ENCODE data around the gene CHKA. TPM values are rescaled to one million over a fixed set of nuclear protein-coding genes. Genes with fewer than 3 reads are reported as not detected.

CHKA gene
- total RNA-seq, 1 donor from 2014 or later = 66.2 TPM

DNA sequence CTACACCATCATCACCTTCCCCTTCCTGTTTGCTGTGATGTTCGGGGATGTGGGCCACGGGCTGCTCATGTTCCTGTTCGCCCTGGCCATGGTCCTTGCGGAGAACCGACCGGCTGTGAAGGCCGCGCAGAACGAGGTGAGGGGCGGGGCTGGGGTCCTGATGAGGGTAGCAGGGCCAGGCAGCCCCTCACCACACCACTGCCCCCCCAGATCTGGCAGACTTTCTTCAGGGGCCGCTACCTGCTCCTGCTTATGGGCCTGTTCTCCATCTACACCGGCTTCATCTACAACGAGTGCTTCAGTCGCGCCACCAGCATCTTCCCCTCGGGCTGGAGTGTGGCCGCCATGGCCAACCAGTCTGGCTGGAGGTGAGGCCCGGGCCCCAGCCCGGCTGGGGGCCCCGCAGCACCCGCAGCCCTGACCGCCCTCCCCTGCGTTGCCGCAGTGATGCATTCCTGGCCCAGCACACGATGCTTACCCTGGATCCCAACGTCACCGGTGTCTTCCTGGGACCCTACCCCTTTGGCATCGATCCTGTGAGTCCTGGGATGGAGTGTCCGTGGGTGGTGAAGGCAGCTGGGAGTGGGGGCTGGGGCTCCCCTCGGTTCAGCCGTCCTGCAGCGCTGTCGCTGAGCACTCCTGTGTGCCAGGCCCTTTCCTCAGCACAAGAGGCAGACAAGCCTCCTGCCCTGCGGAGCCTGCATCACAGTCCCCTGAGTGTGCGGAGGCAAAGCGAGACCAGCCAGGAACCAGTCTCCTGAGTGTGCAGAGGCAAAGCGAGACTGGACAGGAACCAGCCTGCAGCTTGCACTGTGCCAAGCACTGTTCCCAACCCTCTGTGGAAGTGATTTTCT, 73.5 kb downstream of the CHKA start:
- DNase-seq (ENCODE audit: low spot score) = no peak

DNA sequence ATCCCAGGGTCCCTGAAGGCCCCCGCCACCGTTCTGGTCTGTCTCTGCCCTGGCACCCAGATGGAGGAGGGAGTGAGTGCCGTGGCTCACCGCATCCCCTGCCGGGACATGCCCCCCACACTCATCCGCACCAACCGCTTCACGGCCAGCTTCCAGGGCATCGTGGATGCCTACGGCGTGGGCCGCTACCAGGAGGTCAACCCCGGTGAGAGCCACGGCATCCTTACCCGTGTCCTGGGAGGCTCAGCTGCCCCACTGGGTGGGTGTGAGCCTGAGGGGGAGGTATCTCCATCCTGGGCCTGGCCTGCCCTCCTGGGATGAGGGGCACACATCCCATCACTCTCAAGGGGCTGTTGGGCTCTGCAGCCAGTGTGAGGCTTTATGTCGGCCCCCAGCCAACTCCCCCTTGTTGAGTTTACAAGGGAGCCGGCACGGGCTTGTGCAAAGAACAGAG, 76.3 kb downstream of the CHKA start:
- DNase-seq (ENCODE audit: low spot score) = no peak

DNA sequence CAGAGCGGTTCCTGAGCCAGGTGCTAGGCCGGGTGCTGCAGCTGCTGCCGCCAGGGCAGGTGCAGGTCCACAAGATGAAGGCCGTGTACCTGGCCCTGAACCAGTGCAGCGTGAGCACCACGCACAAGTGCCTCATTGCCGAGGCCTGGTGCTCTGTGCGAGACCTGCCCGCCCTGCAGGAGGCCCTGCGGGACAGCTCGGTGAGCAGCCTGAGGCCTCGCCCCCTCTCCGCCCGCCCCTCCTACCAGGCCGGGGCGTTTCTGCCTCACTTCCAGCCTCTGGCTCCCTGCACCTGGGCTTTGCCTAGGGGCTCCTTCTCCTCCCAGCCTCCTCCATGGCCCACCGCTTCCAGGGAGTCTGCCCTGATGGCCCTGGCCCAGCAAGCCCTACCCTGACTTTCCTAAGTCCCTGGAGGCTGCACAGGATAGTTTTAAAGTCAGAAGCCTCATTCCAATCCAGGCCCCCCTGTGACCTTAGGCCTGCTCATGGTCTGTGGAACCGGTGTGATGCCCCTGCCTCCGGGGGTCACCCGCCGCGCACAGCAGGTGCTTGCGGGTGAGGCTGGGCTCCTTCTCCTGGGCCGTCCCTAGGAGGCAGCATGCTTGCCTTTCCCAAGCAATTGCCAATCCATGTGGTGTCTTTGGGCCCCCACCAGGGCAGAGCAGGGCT, 76.9 kb downstream of the CHKA start:
- no peak for DNase-seq (ENCODE audit: low spot score)

DNA sequence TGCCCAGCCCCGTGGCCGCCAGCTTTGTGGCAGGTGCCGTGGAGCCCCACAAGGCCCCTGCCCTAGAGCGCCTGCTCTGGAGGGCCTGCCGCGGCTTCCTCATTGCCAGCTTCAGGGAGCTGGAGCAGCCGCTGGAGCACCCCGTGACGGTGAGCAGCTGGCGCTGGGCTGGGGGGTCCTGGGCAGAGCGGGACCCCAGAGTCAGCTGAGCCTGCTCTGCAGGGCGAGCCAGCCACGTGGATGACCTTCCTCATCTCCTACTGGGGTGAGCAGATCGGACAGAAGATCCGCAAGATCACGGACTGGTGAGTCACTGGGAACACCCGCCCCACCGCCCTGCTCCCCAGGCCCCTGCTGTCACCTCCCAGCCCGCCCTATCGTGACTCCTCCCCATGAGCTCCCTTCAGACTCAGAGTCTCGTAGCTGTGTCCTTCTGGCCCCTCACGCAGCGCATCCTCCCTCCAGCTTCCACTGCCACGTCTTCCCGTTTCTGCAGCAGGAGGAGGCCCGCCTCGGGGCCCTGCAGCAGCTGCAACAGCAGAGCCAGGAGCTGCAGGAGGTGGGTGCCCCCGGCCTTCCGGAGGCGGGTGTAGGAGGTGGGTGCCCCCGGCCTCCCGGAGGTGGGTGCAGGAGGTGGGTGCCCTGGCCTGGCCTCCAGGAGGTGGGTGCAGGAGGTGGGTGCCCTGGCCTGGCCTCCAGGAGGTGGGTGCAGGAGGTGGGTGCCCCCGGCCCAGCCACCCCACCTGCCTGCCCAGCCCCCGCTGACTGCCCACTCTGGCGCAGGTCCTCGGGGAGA, 77.6 kb downstream of the CHKA start:
- peak; percentile 75 for DNase-seq (ENCODE audit: low spot score)

DNA sequence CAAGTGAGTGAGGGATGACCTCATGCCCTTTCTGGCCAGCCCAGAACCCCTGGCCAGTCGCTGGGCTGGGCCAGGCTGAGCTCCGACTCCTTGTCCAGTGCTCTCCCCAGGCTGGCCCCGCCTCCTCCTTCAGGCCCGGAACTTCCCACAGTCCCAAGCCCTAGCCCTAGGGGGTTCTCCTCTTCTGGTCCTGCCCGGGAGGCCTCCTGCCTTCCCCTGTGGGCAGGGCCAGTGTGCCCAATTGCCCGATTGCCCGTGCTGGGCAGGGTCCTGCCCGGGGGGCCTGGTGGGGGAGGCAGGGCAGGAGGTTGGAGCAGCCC, 78.2 kb downstream of the CHKA start:
- DNase-seq (ENCODE audit: low spot score) = peak; percentile 41

DNA sequence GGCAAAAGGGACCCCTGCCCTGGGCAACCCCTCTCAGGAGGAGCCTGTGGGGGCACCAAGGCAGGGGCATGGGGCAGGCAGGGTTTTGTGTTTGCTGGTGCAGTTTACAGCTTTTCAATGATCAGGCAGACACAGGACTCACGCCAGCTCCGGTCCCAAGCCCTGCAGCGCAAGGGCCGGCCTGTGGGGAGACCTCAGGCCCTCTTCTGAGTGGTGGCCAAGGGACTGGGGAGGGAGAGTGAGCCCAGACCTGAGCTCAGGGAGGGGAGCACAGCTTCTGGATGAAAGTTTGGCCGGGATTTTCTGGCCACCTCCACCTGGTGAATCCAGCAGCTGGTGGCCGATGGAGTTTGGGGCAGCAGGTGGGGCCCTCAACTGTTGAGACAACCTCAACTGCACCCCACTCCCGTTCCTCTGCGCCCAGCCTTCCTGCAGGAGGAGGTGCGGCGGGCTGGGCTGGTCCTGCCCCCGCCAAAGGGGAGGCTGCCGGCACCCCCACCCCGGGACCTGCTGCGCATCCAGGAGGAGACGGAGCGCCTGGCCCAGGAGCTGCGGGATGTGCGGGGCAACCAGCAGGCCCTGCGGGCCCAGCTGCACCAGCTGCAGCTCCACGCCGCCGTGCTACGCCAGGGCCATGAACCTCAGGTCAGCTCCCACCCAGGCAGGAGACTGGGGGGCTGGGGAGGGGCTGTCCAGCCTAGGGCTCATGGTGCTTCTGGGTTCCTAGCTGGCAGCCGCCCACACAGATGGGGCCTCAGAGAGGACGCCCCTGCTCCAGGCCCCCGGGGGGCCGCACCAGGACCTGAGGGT, 78.8 kb downstream of the CHKA start:
- no peak for DNase-seq (ENCODE audit: low spot score)

DNA sequence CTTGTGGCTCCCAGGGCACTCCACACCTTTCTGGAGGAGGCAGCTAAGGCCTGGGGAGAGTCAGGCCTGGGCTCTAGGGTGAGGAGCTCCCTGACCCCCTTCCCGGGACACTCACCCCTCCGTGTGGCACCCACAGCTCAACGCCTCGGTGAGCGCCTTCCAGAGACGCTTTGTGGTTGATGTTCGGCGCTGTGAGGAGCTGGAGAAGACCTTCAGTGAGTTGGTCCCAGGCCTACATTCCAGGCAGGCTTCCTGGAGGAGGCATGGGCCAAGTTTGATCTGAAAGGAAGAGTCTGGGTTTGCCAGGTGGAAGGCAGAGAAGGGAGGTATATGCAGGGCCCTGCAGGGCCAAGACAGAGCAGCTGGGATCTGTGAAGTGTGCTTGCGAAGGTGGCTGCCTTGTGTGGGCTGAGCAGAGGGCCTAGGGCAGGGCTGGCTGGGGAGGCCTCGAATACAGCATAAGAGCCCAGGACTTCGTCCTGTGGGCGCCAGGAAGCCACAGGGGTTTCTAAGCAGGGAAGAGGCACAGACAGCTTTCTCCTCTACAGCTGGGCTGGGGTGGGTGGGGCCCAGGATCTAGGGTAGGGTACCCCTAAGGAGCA, 79.5 kb downstream of the CHKA start:
- DNase-seq (ENCODE audit: low spot score) = no peak

DNA sequence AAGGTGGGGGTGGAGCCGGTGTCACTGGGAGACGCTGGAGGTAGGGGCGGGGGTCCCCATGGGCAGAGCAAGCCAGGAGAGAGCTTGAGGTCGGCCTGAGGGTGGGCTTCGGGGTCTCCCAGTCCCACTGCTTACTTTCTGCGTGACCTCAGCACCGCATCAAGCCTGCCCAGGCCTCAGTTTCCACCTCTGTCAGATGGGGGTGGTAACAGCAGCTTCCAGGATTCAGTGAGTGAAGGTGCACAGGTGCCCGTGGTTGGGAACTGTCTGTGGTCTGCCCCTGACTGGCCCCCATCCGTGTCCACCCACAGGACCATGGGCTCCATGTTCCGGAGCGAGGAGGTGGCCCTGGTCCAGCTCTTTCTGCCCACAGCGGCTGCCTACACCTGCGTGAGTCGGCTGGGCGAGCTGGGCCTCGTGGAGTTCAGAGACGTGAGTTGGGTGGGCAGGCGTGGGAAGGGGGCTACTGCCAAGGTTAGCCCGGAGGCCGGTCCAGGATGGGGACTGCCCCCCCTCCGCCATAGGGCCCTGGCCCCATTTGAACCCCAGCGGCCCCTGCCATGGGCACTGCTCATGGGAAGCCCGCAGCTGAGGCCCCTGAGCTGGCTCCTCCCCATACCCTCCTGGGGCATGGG, 80.1 kb downstream of the CHKA start:
- DNase-seq (ENCODE audit: low spot score) = peak; percentile 49

DNA sequence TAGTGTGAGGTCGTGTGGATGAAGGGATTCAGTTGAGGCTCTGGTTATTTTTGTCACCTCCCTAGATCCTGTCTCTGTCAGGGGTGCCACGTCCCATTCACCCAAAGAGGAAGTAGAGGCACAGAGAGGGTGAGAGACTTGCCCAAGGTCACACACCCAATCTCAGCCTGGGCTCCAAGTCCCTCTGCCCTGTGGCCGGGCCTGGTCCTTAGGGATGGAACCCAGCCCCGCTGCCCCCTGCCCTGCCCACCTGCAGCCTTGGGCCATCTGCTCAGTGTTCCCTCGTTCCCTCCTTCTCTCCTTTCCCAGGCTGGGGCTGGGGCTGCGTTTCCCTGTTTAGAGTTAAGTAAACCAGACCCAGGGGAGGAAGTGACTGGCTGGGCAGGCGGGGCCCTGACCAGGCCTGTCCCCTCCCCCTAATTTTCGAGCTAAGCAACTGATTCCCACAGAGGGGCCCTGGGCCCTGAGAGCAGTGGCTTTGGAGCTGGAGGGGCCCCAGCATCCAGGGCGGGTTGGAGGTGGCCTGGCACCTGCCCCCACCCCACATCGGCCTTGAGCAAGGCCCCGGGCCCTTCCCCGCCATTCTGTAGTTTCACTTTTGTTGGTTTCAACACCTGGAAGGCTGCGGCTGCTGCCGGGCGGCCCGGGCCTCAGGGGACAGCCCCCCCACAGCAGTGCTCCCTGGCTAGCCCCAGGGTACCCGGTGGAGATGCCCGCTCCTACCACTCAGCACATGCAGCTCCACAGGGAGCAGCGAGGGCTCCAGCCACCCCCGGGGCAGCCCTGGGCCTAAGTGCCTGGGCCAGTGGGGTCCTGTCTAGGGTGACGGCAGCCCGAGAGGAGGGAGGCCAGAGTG, 80.9 kb downstream of the CHKA start:
- peak; percentile 80 for DNase-seq (ENCODE audit: low spot score)

DNA sequence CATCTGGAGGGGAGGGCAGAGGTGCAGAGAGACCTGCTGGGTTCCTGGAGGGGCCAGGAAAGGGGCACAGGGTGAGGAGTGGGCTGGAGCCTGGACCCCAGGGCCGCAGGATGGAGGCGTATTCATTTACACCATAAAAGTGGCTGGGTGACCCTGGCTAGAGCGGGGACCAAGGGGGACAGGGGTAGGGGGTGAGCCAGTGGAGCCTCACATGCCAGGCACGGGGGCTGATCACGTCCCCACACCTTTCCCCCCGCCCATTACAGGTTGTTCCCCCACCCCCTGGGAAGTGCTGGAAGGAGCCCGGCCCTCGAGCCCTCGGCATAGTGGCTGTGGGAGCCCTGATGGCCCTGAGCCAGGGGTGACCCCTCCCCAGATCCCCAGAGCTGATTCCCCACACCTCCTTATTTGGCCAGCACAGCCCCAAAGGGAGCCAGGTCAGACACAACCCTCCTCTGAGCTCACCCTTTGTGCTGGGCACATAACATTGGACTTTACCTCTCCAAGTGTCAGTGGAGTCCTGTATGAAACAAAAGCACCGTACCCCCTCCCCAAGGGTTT, 81.6 kb downstream of the CHKA start:
- DNase-seq (ENCODE audit: low spot score) = peak; percentile 57

DNA sequence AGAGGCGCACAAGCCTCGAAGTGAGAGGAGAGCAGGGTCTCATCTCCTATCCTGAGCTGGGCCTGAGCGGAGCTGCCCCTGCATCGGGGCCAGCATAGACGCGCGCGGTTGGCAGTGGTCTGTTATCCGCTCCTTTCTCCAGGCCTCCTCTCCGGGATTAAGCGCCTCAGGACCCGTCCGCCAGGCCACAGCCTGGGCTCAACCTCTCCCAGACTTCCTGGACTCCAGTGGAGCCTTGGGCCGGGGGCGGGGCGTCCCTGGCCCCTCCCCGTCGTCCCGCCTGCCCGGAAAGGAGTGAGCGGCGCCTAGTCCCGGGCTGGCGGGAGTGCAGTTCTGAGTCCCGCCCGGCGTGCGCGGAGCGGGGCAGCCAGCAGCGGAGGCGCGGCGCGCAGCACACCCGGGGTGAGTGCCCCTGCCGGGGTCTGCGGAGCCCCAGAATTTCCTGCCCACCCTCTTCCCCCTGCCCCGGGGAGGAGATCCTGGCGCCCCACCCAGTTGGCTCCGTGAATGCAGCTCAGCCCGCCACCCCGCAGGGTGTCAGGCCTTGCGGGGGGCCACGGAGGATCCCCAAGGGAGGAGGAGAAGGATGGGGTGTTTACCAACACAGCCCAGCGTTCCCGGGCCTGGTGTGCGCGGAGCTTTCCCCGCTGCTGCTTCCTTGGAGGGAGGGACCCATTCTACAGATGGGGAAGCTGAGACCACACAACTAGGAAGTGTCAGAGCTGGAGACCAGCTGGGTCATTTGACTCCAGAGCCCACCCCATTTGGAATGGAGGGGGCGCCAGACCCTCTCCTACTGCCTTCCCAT, 82.3 kb downstream of the CHKA start, which contains the start of gene TCIRG1:
TCIRG1 (plus strand) TSS at position 308 of the 808 bp plus-strand sequence. CDS start 2,247 bp downstream, outside the sequence.
- DNase-seq (ENCODE audit: low spot score) = peak; percentile 91

DNA sequence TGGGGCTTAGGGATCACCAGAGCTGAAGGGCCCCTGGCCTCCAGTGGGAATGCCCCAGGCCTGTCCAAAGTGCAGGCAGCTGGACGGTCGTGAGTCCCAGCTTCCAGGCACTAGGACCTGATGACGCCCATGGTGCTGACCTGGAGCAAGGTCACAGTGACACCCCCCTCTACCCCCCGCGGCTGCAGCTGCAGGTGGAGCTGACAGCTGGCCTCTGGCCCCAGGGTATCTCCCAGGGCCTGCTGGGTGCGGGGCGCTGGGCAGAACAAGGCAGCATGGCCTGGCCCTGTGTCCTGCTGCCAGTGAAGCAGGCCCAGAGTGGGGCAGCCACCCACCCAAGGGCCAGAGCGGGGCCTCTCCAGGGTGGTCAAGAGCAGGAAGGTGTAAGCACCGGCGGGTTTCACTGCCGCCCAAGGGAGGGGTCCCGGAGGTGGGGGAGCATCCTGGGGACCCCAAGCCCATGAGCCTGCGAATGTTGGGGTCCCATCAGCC, 82.9 kb downstream of the CHKA start:
- no peak for DNase-seq (ENCODE audit: low spot score)

DNA sequence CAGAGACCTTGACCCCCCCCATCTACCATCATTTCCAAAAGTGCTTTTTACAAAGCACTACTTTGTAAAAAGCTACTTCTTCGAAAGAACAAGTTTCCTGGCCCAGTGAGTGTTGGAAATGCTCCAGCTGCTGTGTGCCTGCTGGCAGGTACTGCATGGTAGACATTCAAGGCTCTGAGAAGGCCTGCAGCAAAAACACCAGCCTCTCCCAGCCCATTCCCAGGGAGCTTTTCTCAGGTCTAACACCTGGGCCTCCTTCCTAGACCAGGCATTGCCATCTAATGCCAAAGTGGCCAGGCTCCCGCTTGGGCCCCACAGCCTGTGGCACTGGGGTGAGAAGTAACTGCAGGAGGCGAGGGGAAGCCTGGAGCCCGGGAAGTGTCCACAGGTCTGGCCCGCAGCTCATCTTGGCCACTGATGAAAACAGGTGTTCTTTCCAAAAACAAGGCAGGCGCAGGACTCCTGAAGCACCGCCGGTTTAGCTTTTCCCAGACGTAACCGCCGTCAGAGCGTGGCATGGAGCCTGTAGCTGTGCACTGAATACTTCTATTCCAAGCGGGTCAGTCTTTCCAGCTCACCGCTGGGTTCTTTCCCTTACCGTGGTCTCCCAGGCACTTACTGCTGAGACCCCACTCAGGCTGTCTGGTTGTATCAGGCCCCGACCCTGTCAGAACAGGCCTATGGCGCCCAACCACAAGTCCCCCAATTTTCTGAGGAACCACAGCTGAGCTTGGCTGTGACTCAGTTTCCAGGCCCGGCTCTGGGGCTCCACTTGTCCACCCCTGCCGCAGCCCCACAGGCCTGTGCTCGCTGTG, 83.6 kb downstream of the CHKA start:
- DNase-seq (ENCODE audit: low spot score) = no peak

DNA sequence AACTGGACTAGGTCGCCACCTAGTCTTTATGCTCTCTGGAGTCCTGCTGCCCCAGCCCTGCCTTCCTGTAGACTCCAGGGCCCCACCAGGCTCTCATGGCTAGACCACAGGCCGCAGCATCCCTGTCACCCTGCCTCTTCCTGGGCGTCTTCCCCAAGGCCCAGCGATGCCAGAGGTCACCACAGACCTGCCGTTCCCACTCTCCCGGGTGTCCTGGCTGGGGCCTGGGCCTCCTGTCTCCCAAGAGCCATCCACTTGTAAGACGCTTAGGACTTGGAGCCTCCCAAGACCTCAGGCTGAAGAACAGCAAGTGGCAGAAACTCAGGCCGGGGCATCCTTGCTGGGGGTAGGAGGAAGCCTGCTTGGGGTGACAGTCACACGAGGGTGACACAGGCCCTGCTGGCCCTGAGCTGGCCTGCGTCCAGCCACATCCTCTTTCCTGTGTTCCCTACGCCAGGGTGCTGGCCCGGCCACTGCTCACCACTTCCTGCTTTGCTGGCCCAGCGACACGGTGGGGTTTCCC, 84.4 kb downstream of the CHKA start:
- no peak for DNase-seq (ENCODE audit: low spot score)

DNA sequence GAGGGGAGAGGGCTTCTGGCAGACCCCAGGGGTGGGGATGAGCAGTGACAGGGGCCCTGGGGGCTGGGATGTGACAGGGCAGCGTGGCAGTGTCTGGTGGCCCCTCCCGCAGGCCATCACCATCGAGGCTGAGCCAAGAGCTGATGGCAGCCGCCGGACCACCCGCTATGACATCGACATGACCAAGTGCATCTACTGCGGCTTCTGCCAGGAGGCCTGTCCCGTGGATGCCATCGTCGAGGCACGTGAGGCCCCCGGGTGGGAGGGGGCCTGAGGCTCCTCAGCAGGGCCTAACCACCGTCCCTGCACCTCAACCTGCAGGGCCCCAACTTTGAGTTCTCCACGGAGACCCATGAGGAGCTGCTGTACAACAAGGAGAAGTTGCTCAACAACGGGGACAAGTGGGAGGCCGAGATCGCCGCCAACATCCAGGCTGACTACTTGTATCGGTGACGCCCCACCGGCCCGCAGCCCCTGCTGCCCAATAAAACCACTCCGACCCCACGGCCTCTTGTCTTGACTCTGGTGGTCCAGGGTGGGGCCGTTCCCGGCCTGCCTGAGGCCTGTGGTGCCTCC, 85.0 kb downstream of the CHKA start:
- no peak for DNase-seq (ENCODE audit: low spot score)

DNA sequence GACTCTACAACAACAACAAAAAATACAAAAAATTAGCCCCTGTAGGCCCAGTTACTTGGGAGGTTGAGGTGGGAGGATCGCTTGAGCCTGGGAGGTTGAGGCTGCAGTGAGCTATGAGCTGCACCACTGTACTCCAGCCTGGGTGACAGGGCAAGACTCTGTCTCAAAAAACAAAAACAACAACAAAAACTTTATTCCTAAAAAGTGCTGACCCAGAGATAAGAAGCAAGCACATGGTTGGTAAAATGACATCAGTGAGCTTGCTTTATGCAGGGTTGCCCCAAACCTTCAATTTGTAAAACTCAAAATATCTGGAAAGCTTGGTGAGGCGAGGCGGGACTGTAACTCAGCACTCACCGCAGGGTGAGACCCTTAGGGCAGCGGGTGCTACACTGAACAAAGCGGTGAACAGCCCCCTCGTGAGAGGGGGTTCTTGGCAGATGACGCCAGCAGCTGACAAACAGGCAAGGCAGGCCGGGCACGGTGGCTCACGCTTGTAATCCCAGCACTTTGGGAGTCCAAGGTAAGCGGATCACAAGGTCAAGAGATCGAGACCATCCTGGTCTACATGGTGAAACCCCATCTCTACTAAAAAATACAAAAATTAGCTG, 85.8 kb downstream of the CHKA start:
- no peak for DNase-seq (ENCODE audit: low spot score)
